HG03469 (cell line): Measurements from ENCODE around the gene MUC15.
"Not testable (repeated sequence)": the region's sequence is repeated elsewhere in the genome, so short reads cannot be mapped to it uniquely, and the experiment has no call there.

Experiments
- ATAC-seq: cut with Tn5 transposase; IDR thresholded peaks from one replicate; pipeline ENCODE4 v1.9.1; 2021; ENCODE audit warnings: mild to moderate bottlenecking, moderate library complexity, moderate number of reproducible peaks; ENCODE audit not compliant: unreplicated experiment

MUC15 gene

GRCh38 chr11:26571861-26572654 lies at the start of gene MUC15:
Gene MUC15 (minus strand): TSS chr11:26572263. CDS start chr11:26567094, 5,169 bp downstream.
- no peak for ATAC-seq

DNA sequence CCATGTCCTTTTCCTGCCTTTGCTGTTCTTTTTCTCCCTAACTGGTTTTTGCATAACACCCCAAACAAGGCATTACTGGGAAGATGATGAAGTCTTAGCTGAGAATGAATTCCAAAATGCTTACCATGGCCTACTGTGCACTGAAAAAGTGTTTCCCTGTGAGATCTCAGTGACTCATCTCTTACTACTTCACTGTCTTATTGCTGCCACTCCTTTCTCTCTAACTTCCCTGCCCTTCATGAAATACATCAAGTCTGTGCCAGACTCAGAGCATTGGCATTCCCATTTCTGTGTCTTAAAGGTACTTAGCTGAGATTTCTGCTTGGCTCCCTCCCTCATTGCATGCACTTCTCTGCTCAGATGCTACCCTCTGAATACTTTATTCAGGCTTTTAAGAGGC lies 49.1 kb upstream of the MUC15 start:
- no peak for ATAC-seq

DNA sequence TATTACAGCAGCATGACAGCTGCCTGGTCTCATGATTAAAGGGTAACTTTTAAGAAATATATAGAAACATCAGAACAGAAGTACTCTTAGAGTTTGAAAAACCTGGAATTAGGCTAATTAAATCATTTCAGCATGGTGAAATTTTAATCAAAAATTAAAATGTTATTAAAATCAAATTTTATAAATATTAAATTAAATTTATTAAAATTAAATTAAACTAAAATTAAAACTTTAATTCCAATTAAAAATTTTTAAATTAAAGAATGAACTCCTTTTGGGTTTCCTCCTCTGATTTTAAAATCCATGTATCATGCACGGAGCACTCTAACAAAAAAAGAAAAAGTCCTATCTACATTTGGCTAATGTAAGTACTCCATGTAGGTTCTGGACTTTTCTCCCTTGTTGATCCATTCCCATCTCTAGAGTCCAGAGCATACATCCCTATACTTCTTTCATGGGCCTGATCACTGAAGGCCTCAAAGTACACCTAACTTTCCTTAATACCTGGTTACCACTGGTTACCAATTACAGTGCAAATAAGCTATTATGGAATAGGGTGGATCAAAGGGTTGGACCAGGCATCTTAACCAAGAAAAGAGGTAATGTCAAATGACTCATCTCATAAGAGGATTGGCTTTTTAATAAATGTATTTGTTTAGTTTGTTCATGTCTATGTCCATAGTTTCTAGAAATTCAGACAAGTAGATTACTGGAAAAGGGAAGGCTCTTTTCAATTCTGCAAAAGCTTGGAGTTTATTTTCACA lies 48.4 kb upstream of the MUC15 start:
- ATAC-seq: no peak

DNA sequence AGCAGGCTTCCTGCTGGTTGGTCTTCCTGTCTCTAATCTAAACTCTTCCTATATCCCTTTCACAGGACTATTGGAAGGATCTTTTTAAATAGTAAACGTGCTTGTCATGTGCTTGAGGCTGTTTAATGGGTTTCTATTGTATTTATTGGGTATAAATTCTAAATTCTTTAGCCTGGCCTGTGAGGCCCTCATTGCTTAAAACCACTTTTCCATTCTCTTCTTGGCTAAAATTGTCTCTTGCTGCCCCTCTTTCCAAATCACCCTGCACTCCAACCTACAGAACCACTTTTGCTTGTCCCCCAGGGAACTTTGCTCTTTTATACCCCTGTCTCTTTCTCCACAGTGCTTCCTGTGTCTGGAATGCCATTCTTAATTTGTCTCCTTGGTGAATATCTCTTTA lies 46.4 kb upstream of the MUC15 start:
- no peak for ATAC-seq

DNA sequence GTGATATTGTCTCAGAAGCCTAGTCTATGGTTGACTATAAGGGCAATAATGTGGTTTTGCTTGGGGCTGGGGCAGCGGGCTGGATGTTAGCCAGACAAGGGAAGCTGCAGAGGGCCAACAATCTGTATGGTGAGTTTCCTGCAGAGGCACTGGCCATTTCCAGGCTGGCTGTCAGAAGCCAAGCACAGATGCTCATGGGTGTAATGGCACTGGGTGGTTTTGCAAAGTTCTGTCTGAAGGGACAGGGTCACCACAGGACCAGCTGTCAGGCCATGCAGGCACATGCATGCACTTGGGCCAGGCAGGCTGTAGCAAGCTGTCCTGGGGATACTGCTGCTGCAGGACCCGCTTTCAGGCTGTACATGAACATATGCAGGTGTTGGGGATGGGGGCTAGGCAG lies 41.7 kb upstream of the MUC15 start:
- no peak for ATAC-seq

DNA sequence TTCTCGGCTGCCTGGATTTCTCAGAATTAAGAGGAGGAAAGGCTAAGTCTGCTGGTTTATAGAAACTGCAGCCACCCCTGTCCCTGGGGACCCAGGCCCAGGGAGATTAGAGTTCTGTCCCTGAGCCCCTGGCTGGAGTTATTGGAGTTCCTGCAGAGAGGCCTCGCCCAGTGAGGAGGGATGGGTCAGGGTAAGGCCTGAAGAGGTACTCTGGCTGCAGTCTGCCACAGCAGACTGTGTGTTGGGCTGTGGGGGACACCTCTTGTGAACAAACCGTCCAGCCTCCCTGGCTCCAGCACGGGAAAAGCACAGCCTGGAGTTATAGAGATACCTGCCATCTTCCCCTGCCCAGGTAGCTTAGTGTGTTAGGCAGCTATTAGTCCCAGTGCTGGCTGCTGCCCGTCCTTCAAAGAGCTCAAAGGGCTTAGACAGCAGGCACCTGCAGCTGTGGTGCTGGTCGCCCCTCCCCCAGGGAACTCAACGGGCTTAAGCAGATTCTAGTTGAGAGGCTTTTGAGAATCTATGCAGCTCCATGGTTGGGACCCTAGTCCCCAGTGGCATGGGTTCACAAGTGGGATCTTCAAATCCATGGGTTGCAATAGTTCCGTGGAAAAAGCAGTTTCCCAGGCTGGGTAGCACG lies 36.6 kb upstream of the MUC15 start:
- ATAC-seq: no peak

GRCh38 chr11:26607725-26608506 lies 35.9 kb upstream of the MUC15 start:
- no peak for ATAC-seq

DNA sequence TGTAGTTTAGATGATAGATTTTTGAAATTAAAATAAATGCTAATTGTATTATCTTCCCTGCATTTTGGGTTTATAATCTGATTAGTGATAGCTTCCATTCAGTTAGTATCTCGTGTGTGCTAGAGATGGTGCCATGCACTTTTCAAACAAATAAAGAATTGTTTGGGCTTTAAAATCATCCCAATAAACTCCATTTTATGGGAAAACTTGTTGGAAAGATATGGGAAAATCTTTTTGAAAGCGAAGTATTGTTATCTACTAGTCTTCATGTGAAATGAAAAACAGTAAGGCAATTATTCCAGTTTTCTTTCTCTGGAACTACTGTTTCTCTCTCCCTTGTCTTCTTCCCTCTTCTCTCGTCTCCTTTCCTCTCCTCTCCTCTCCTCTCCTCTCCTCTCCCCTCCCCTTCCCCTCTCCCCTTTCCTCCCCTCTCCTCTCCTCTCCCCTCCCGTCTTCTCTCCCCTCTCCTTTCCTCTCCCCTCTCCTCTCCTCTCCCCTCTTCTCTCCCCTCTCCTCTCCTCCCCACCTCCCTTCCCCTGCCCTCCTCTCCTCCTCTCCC lies 27.9 kb upstream of the MUC15 start:
- no peak for ATAC-seq

DNA sequence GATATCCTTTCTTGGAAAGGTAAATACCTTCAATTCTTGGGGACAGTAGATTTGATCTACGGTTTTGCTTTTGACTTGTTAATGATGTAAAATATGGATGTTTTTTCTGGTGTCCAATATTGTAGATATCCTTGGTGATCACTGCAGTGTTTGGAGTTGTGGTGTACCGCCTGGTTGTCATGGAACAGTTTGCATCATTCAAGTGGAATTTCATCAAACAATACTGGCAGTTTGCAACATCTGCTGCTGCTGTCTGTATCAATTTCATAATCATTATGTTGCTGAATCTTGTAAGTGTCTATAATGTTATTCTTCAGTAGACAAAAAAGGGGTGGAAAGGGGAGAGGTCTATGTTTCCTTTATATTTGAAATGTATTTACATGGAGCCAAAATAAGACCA lies 27.4 kb upstream of the MUC15 start:
- no peak for ATAC-seq

DNA sequence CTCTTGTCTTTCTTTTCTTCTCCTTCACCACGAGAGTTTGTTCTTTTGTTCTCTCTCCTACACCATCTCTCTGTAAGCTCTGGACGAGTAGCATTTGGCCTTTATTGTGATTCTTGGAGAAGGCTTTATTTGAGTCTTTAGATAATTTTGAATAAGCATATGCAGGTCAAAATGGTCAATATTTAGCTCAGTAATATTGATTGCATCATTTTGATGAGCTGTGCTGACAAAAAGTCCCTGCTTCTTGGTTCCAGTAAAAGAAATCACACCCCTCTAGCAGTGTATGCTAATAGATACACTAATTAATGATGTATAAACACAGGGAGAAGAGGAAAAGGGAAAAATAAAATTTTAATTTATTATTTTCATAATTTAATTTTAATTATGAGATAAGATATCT lies 25.8 kb upstream of the MUC15 start:
- ATAC-seq: no peak

DNA sequence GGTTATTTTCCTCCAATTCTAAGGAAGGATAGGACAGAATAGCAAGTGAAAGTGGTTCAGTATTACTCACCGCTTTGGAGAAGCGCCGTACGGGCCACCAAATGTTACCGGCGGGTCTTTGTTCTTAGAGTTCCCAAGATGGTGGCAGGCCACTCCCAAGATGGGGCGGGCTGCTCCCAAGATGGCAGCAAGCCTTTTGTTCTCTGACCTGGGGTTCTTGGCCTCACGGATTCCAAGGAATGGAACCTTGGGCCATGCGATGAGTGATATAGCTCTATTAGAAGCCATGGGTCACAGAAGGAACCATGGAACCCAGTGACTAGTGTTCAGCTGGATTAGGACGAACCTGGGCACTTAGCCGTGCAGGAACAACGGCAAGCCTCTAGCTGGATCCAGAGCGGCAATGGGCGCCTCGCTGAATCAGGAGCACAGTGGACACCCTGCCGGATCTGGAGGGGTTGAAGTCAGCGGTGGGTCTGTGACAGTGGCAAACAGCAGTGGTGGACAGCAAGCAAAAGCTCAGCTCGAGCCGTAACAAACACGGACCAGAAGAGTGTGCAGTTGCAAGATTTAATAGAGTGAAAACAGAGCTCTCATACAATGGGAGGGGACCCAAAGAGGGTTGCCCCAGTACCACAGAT lies 25.1 kb upstream of the MUC15 start:
- ATAC-seq: not testable (repeated sequence)

GRCh38 chr11:26595207-26595865 lies 23.3 kb upstream of the MUC15 start:
- ATAC-seq: not testable (repeated sequence)

- no peak for ATAC-seq
These were observed 21.6 kb upstream of the MUC15 start for GRCh38 chr11:26593691-26594090.

- ATAC-seq: no peak
These were observed 15.0 kb upstream of the MUC15 start for GRCh38 chr11:26587073-26587472.

- no peak for ATAC-seq
These were observed 12.8 kb upstream of the MUC15 start for GRCh38 chr11:26584818-26585217.

DNA sequence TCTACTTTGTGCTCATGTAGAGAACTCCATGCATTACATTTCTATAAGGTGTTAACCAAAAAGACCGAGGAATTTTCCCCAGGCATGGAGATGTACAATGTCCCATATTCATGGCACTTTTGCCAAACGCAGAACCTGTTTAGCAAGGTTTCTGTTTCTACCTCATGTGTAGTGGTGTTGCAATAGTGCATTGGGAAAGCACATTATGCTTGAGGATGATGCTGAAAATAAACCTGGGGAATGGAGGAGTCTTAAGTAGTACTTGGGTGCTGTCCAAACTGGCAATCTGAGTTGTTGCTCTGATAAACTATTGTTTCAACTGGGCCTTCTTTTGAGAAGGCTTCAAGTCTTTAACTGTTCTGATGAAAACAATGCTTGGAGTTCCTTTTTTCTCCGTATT lies 11.5 kb upstream of the MUC15 start:
- ATAC-seq: no peak

- ATAC-seq: no peak
These were observed 8.9 kb upstream of the MUC15 start for GRCh38 chr11:26580929-26581328.

DNA sequence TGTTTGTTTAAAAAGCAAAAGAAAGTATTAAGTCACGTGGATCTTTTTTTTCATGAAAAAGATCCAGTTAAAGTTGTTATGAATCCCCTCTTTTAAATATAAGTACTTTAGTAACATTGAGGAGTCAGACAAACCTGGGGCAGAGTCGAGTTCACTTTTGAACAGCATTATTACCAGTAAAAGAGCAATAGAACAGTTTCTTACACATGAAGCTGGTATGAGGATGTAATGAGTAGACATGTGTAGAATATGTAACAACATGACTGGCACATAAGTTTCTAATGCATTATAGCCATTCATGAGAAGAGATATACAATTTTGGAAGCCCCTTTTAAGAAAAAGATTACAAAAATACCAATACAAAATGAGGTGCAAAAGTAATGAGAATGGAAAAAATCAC lies 7.6 kb upstream of the MUC15 start:
- ATAC-seq: no peak

DNA sequence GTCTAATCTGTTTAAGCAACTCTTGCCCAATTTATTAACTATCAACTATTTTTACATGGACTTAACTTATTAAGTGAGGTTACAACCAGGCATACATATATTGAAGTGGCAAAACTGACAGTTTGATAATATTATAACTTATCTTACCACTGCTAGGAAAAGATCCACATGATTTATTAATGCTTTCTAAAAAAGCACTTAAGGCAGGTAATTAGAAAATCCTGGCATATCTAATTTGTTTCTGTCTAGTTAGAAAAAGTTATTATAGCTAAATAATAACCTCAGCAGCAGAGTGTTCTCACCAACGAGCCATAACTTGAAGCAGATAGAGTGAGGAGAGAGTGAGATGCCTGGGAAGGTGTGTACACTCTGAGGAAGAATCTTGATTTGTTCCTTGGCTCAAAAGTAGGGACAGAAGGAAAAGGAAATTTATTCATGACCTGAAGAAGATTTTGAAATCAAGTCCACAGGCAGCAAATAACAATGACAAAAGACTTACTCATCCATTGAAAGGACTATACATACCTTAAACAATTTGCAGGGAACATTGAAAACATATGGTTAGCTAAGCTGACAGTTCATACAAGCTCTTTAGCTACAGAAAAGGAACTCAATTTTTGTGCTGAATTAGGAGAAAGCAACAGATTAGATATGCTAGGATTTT lies 7.1 kb upstream of the MUC15 start:
- no peak for ATAC-seq
